PC-3 (cell line): ENCODE measurements around the gene DLGAP3. TPM values are rescaled to one million over a fixed set of nuclear protein-coding genes. Genes with fewer than 3 reads are reported as not detected.

ENCODE experiments used
- ATAC-seq: fragments of 200-7000 bp; cut with Tn5 transposase; 2 replicates; pipeline ENCODE4 v1.9.1; 2020; ENCODE audit warnings: mild to moderate bottlenecking, moderate library complexity
- BruUV-seq: library from RNA; stranded (reverse); fragments of 400-500 nt; replicated peaks from 2 replicates; lab custom pipeline; 2021; lab: Mats Ljungman, UMichigan
- CTCF ChIA-PET: fragments of 300-600 bp; sonication (Branson Sonifier 250); formaldehyde crosslinking; loops from one replicate; lab custom pipeline; 2022; ENCODE audit warnings: antibody characterized with exemption; lab: Charles Lee
- POLR2A ChIA-PET: fragments of 300-600 bp; sonication (Branson Sonifier 250); formaldehyde crosslinking; loops from one replicate; lab custom pipeline; 2022; ENCODE audit warnings: antibody characterized with exemption; ENCODE audit not compliant: unreplicated experiment; lab: Charles Lee
- DNase-seq: peaks from one replicate; pipeline ENCODE4 v3.0.0-alpha.2; 2015
- H2AFZ ChIP-seq: fragments of 300-600 bp; sonication (generic); 2 replicates; pipeline ENCODE4 v1.6.0; 2016; ENCODE audit warnings: antibody characterized with exemption, low read length
- H3F3A ChIP-seq: fragments of 300-600 bp; sonication (generic); one replicate; pipeline ENCODE4 v1.6.0; 2017; ENCODE audit warnings: antibody characterized with exemption, low read length, control low read depth, mild to moderate bottlenecking; ENCODE audit not compliant: unreplicated experiment
- H3K27ac ChIP-seq: fragments of 300-600 bp; sonication (generic); 2 replicates; pipeline ENCODE4 v1.5.1; 2016; ENCODE audit warnings: mild to moderate bottlenecking, low read length
- H3K27me3 ChIP-seq: fragments of 300-600 bp; sonication (generic); 2 replicates; pipeline ENCODE4 v1.6.1; 2016; ENCODE audit warnings: low read length, mixed read lengths
- H3K36me3 ChIP-seq: fragments of 300-600 bp; sonication (generic); 2 replicates; pipeline ENCODE4 v1.6.1; 2016; ENCODE audit warnings: low read depth, mixed run types, low read length, mixed read lengths
- H3K4me1 ChIP-seq: fragments of 300-600 bp; sonication (generic); 2 replicates; pipeline ENCODE4 v1.5.1; 2016; ENCODE audit warnings: low read length; ENCODE audit not compliant: insufficient read depth
- H3K4me2 ChIP-seq: fragments of 300-600 bp; sonication (generic); 2 replicates; pipeline ENCODE4 v1.6.0; 2016; ENCODE audit warnings: low read length
- H3K4me3 ChIP-seq: fragments of 300-600 bp; sonication (generic); 2 replicates; pipeline ENCODE4 v1.5.1; 2016; ENCODE audit warnings: mild to moderate bottlenecking, low read length, mixed read lengths
- H3K79me2 ChIP-seq: fragments of 300-600 bp; sonication (generic); 2 replicates; pipeline ENCODE4 v1.6.1; 2017; ENCODE audit warnings: low read length, mixed read lengths
- H3K9ac ChIP-seq: fragments of 300-600 bp; sonication (generic); 2 replicates; pipeline ENCODE4 v1.6.0; 2016; ENCODE audit warnings: mild to moderate bottlenecking, low read length
- H3K9me2 ChIP-seq: fragments of 300-600 bp; sonication (generic); replicated peaks from 2 replicates; pipeline ENCODE4 v1.6.1; 2016; ENCODE audit warnings: mixed run types, low read length, mixed read lengths
- H3K9me3 ChIP-seq: fragments of 300-600 bp; sonication (generic); 2 replicates; pipeline ENCODE4 v1.6.1; 2016; ENCODE audit warnings: low read length, mixed read lengths
- H4K20me1 ChIP-seq: fragments of 300-600 bp; sonication (generic); 2 replicates; pipeline ENCODE4 v1.6.1; 2016; ENCODE audit warnings: low read length, mixed read lengths
- EZH2 ChIP-seq: fragments of 300-600 bp; sonication (generic); IDR thresholded peaks from one replicate; pipeline ENCODE4 v1.6.1; 2017; ENCODE audit warnings: antibody characterized with exemption, mild to moderate bottlenecking, low read length; ENCODE audit not compliant: unreplicated experiment
- EZH2phosphoT487 ChIP-seq: fragments of 300-600 bp; sonication (generic); IDR thresholded peaks from 2 replicates; pipeline ENCODE4 v1.6.1; 2018; ENCODE audit warnings: mild to moderate bottlenecking, antibody characterized with exemption, low read length, borderline replicate concordance
- intact Hi-C: fragments of 100-400 bp; cut with micrococcal nuclease; formaldehyde crosslinking; loops from 2 replicates; pipeline ENCODE4 v1.9.0; 2023
- total RNA-seq: library from RNA; depleted of rRNA; stranded (reverse); fragments of >200 nt; gene quantifications from 2 replicates; pipeline ENCODE4 v1.2.3, GENCODE V29; 2014
- TF ChIP-seq, protein P1 (sequence below): fragments of 300-600 bp; sonication (generic); conservative IDR thresholded peaks from 2 replicates; pipeline ENCODE4 v1.5.1; 2017; ENCODE audit warnings: antibody characterized with exemption, low read depth, mild to moderate bottlenecking, low read length

Gene DLGAP3
- total RNA-seq, 1 experiment from 2014 or later, result not detected

DNA sequence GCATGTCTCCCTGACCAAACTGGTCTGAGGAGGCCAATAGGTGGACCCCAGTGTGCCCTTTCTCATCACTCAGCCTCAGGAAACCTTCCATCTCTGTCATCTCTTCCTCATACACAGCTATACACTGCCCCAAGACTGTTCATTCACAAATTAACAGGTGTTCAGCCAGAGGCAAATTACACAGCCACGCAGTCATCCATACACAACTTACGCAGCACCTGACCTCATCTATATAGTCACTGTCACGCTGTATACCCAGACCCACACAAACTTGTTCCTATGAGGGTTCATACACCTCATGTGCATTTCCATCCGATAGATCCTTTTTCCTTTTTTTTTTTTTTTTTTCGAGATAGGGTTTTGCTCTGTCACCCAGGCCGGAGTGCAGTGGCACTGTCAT lies 12.4 kb downstream of the DLGAP3 start:
- no peak overlapping the region for H3K9ac ChIP-seq
- ChIA-PET CTCF (no interaction called here), POLR2A (no interaction called here)
- TF ChIP-seq EZH2phosphoT487 (no peak), EZH2 (no peak)
- TF ChIP-seq, protein P1, sequence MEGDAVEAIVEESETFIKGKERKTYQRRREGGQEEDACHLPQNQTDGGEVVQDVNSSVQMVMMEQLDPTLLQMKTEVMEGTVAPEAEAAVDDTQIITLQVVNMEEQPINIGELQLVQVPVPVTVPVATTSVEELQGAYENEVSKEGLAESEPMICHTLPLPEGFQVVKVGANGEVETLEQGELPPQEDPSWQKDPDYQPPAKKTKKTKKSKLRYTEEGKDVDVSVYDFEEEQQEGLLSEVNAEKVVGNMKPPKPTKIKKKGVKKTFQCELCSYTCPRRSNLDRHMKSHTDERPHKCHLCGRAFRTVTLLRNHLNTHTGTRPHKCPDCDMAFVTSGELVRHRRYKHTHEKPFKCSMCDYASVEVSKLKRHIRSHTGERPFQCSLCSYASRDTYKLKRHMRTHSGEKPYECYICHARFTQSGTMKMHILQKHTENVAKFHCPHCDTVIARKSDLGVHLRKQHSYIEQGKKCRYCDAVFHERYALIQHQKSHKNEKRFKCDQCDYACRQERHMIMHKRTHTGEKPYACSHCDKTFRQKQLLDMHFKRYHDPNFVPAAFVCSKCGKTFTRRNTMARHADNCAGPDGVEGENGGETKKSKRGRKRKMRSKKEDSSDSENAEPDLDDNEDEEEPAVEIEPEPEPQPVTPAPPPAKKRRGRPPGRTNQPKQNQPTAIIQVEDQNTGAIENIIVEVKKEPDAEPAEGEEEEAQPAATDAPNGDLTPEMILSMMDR, result no peak
- no peaks in the 10 kb centered on the region for H3K79me2 ChIP-seq
- no peak overlapping the region for H3K4me3 ChIP-seq
- H2AFZ ChIP-seq, result no peak overlapping the region
- H3K4me2 ChIP-seq, result no peak overlapping the region
- intact Hi-C loops, result no loop called here
- no peaks in the 10 kb centered on the region for H3K36me3 ChIP-seq
- no peak for DNase-seq
- H3F3A ChIP-seq, result no peaks in the 10 kb centered on the region
- BruUV-seq, result no TSS peak
- no peaks in the 10 kb centered on the region for H3K9me3 ChIP-seq
- H3K27me3 ChIP-seq, result peaks cover 44% of the 10 kb centered on the region
- H3K9me2 ChIP-seq, result no peaks in the 10 kb centered on the region
- no peak overlapping the region for H3K27ac ChIP-seq
- no peaks in the 10 kb centered on the region for H4K20me1 ChIP-seq
- ATAC-seq, result no peak
- H3K4me1 ChIP-seq, result no peaks in the 10 kb centered on the region

DNA sequence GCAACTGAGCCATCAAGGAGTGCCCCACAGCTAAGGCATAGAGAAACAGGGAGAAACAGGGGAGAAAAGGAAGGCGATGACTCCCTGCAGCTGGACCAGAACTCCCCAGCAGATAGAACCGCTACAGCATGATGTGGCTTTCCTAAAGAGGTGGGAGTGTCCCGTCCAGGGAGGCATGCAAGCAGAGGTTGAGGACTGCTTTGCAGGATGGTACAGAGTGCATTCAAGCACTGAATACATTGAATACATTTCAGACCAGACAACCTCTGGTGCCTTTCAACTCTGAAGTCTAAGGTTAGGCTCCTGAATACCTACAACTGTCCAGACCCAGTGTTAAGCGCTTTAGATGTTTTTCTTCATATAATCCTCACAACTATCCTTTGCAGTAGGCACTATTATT lies 13.3 kb downstream of the DLGAP3 start:
- no peak overlapping the region for H3K27ac ChIP-seq
- no peaks in the 10 kb centered on the region for H3K4me1 ChIP-seq
- H2AFZ ChIP-seq, result no peak overlapping the region
- H3K4me3 ChIP-seq, result no peak overlapping the region
- intact Hi-C loops, result no loop called here
- ChIA-PET POLR2A (no interaction called here), CTCF (no interaction called here)
- no peaks in the 10 kb centered on the region for H3K9me3 ChIP-seq
- ATAC-seq (no peak), DNase-seq (no peak)
- no TSS peak for BruUV-seq
- no peaks in the 10 kb centered on the region for H3F3A ChIP-seq
- H3K9me2 ChIP-seq, result no peaks in the 10 kb centered on the region
- no peaks in the 10 kb centered on the region for H3K79me2 ChIP-seq
- TF ChIP-seq, protein P1, result no peak
- TF ChIP-seq EZH2 (no peak), EZH2phosphoT487 (no peak)
- no peak overlapping the region for H3K9ac ChIP-seq
- no peak overlapping the region for H3K4me2 ChIP-seq
- H3K36me3 ChIP-seq, result no peaks in the 10 kb centered on the region
- peaks cover 48% of the 10 kb centered on the region for H3K27me3 ChIP-seq
- H4K20me1 ChIP-seq, result no peaks in the 10 kb centered on the region

DNA sequence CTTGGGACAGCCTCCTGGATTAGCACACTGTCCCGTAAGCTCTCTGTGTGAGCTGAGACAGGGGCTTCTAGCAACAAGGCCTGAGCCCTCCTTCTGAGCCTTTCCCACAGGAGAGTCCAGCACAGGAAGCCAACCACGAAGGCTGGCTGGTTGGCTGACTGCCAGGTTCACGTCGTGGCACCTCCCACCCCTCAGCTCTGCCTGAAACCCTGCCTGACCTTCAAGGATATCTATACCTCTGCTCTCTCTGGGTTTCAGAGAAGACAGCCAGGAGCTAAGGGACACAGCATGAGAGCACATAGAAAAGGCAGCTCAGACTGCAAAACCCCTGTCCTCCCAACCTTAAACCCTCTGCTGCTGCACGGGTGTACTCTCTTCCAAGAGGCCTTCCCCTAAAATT lies 13.9 kb downstream of the DLGAP3 start:
- Histone ChIP-seq H3K27ac (no peak overlapping the region), H3K9me2 (no peaks in the 10 kb centered on the region), H3K9me3 (no peaks in the 10 kb centered on the region), H3K27me3 (peaks cover 46% of the 10 kb centered on the region), H4K20me1 (no peaks in the 10 kb centered on the region), H3F3A (no peaks in the 10 kb centered on the region), H3K4me2 (no peak overlapping the region), H3K4me1 (no peaks in the 10 kb centered on the region), H3K36me3 (no peaks in the 10 kb centered on the region), H3K79me2 (no peaks in the 10 kb centered on the region), H3K9ac (no peak overlapping the region), H2AFZ (no peak overlapping the region), H3K4me3 (no peak overlapping the region)
- no TSS peak for BruUV-seq
- no peak for TF ChIP-seq EZH2phosphoT487
- TF ChIP-seq EZH2, result no peak
- TF ChIP-seq, protein P1, result no peak
- DNase-seq (no peak), ATAC-seq (no peak)
- ChIA-PET CTCF (no interaction called here), POLR2A (no interaction called here)
- intact Hi-C loops, result no loop called here
